Activated CD8-positive, alpha-beta memory T cell treated with anti-CD3 and anti-CD28 coated beads for 36 hours (primary cell): ENCODE results near the gene MSI2. TPM values are rescaled to one million over a fixed set of nuclear protein-coding genes. Genes with fewer than 3 reads are reported as not detected.

Experiments
- CTCF ChIA-PET: fragments of 350-600 bp; sonication (Branson Sonifier 250); formaldehyde crosslinking; loops from one replicate; lab custom pipeline; 2021; ENCODE audit warnings: antibody characterized with exemption; lab: Charles Lee
- POLR2A ChIA-PET: fragments of 350-600 bp; sonication (Branson Sonifier 250); formaldehyde crosslinking; loops from one replicate; lab custom pipeline; 2021; ENCODE audit warnings: antibody characterized with exemption; lab: Charles Lee
- total RNA-seq, 2 experiments: library from RNA; stranded (reverse); gene quantifications; one replicate each; pipeline ENCODE4 v1.2.3, GENCODE V29; 2021

The MSI2 gene
- total RNA-seq, 2 experiments from 2014 or later, result 56.5 to 59.6 TPM

DNA sequence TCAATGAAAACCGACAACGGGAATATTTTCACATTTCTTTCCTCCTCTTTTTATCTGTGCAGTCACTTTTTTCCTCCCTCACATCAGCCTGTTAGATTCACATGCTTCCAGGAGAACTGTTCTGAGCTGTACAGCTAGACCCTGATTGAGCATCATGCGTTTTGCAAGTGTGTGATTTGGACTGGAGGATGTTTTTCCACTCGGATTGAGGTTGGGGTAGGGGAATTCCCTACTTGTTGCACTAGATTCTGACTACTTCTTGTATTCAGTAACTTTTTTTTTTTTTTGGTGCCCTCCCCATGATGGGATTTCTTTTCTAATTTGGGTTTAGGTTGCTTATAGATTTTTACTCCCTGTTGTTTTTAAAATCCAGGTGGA is 4.8 kb downstream of the MSI2 start:
- ChIA-PET CTCF (interaction anchor here (0.7 to 1.1 kb wide), 2 partner anchors 18 to 179 kb away, joined by 3 to 4 read pairs; no protein-coding TSS in a partner anchor), POLR2A (no interaction called here)

DNA sequence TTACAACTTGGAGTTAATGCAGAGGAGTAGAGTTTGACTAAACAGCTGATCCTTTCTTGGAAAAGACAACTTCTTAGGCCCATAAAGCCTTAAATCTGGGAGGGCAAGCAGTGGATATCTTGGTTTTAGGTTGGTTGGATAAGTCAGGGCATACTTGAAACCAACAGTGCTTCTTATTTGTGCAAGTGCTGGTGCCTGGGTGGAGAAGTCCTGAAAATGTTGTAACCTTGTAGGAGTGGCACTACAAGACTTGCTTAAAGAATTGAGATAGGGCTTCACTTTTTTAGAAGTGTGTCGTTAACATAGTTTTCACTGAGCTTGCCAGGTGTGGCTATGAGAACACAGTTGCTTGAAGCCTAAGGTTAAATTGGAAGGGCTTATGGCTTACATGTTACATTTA is 6.2 kb downstream of the MSI2 start:
- ChIA-PET CTCF (interaction anchor here (1.2 kb wide), 1 partner anchor 19 kb away, joined by 3 read pairs; no protein-coding TSS in a partner anchor), POLR2A (no interaction called here)

DNA sequence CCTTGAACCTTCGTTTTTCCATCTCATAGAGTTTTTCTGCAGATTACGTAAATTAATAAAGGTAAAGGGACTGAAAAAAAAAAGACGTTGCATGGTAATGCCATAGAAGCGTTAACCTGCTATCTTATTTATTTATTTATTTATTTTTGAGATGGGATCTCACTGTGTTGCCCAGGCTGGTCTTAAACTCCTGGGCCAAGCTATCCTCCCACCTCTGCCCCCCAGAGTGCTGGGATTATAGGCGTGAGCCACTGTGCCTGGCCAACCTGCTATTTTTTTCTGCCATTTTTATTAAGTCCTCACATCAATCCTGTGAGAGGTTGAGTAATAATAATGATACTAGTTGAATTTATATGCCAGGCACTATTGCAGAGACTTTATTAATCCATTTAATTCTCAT is 7.9 kb downstream of the MSI2 start:
- ChIA-PET CTCF (no interaction called here), POLR2A (no interaction called here)

DNA sequence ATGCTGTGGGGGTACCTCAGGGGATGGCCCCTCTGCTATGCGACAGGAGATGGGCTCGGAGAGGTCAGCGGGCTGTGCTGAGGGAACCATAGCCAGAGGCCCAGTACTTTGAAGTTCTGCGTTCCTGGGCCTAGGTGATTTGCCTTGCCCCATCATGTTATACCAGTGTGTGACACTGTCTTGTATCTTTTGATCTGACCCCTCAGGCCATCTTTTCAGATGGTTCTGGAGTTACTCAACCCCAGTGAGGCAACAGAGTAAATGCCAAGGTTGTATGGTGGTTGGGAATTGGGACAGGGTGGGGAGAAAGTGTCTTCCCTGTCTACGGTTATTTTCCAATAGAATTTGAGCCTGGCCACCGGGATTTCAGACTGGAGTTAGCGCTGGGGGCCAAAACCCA is 8.5 kb downstream of the MSI2 start:
- ChIA-PET CTCF (no interaction called here), POLR2A (no interaction called here)

DNA sequence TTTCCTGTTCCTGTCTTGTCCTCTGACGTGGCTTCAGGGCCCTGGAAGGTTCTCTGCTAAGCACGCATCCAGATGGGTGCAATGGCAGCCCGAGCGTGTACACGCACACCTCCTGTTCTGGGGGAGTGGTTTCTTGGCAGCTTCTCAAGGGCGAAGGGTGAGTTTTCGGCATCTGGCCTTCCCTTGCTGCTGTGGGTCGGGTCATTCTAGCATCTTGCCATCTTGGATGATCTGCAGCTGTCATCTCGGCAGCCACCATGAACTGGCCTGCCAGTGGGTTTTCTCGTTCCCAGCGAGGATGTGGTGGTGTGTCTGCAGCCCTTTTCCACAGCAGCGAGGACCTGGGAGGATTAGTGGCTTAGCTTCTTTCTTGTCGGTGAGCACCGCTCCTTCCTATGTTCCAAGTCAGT is 10.6 kb downstream of the MSI2 start:
- CTCF ChIA-PET, result interaction anchor here (0.6 to 1.5 kb wide), 3 partner anchors 9 to 331 kb away, joined by 3 to 5 read pairs (median 3); no protein-coding TSS in a partner anchor
- POLR2A ChIA-PET, result no interaction called here

DNA sequence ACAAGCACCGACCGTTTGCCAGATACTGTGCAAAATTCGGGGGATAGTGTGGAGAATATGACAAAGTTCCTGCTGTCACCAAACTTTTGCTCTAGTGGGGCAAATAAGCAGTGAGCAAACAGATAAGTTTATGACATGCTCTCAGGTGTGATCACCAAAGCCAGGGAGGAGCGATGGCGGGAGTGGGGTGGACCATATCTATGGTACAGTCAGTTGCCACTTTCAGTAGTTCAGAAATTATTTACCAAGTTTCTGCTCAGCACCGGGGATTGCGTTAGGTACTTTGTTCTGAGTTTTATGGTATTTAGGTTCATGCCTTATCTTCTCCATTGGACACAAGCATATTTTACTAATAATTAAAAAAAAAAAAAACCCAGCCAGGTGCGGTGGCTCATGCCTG is 11.9 kb downstream of the MSI2 start:
- CTCF ChIA-PET, result interaction anchor here (1.5 kb wide), 1 partner anchor 25 kb away, joined by 5 read pairs; no protein-coding TSS in a partner anchor
- POLR2A ChIA-PET, result interaction anchor here (0.7 kb wide), 1 partner anchor 25 kb away, joined by 3 read pairs; no protein-coding TSS in a partner anchor

DNA sequence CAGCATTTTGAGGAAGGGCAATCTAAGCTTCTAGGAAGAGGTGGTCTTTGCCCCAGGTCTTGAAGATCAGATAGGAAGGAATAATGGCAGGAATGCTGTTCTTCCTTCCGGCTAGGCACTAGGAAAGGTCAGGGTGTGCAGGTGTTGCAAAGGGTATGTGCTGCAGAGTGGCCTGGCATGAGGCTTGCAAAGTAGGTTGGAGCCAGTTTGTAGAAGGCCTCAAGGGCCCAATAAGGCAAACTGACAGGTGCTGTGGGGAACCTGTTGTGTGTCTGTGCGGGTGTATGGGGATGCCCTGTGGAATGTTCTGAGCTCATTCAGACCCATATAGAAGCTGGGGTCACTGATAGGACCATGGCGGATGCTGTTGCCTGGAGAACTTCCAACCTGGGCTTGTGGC is 12.7 kb downstream of the MSI2 start:
- ChIA-PET CTCF (no interaction called here), POLR2A (interaction anchor here (0.7 kb wide), 1 partner anchor 26 kb away, joined by 3 read pairs; no protein-coding TSS in a partner anchor)

DNA sequence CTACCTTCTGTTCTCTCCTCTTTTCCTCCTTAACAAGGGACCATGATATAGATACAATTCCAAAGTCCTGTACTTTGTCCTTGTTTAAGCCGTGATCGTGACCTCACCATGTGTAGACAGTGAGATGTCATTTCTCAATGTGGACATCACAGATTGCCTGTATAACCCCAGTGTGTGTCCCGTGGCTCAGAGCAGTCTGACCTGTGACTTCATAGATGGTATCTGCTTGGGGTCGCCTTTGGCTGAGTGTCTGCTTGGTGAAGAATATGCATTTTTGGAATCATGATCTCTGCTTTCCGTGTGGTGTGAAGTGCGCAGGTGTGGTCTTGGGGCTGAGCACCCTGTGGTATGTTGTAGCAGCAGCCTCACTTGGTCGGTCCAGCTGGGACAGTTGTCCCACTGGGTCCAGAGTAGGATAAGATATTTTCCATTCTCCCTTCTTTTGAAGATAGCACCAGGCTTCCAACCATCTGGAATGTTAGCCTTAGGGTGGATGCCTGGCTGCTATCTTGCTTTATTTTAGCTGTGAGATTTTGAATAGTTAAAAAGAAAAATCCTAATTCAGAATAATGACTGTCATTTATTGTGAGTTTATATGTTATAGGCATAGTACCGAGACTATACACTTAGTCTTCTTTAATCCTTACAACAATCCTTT is 13.4 kb downstream of the MSI2 start:
- CTCF ChIA-PET, result no interaction called here
- POLR2A ChIA-PET, result no interaction called here

DNA sequence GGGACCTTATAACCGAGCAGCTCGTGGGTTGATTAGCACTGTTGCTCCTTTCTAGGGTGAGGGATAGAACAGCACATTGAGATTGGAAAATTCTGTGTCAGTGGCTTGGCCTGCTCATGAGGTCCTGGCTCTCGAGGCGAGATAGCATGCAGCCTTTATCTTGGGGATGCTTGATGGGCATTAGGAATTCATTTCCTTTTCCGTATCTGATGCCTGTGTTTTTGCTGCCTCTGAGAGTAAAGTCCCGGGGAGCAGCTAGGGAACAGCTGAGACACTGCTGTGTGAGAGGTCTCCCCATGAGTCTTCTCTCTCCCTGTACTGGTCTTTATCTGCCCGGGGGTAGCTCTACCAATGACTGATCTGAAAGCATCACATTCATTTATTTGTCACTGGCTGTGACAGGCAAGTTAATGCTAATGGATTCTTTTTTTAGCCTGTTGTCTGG is 14.5 kb downstream of the MSI2 start:
- ChIA-PET CTCF (interaction anchor here (0.6 kb wide), 1 partner anchor 512 kb away, joined by 3 read pairs; no protein-coding TSS in a partner anchor), POLR2A (no interaction called here)

DNA sequence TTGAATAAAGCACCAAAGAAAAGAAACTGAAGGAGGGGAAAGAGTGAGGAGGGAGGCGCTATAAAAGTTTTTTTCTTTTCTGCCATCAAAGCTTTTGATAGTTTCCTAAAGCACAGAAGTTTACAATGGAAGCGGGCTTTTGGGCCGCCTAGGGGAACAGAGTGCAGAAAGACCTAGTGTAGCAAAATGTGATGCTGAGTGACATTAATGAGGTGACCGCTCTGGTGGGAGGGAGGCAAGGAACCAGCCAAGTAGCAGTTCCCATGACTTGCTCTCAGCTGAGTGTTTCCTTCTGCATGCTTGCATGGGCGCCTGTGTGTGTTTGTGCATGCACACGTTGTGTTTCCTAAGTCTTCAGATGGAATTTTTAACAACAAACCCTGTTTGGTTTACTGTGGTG is 15.5 kb downstream of the MSI2 start:
- ChIA-PET POLR2A (interaction anchor here (0.6 kb wide), 1 partner anchor 12 kb away, joined by 5 read pairs; no protein-coding TSS in a partner anchor), CTCF (no interaction called here)

DNA sequence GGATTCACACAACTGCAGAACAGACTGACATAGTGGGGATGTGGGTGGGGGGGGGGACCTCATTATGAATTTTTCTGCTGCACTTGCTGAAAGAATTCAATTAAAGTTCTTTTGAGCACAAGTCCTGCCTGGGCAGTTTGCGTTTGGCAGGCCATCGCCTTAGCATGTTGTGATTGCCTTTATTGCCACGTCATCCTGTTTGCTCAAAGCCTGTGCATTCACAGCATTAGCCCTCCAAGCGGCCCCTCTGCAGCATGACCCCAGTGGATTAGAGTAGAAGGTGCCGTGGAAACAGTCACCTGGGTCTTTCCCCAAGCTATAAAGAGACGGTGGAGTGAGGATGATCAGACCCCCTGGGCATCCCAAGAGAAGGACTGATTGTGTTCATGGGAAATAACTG is 17.2 kb downstream of the MSI2 start:
- ChIA-PET POLR2A (no interaction called here), CTCF (no interaction called here)

DNA sequence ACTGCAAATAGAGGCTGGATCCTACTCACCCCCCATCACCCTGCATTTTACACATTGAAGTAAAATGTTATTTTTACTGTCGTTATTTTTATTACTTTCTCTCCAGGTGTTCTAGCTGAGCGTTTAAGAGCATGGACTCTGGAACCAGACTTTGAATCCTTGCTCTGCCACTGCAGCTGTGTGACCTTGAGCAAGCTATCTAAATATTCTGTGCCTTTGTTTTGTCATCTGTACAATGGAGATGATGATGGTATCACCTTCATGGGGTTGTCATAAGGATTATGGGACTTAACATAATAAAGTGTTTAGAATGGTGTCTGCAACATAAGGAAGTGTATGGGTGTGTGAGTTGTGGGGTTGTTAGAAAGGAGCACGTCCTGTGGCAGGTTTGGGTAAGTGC is 17.8 kb downstream of the MSI2 start:
- ChIA-PET POLR2A (no interaction called here), CTCF (no interaction called here)

DNA sequence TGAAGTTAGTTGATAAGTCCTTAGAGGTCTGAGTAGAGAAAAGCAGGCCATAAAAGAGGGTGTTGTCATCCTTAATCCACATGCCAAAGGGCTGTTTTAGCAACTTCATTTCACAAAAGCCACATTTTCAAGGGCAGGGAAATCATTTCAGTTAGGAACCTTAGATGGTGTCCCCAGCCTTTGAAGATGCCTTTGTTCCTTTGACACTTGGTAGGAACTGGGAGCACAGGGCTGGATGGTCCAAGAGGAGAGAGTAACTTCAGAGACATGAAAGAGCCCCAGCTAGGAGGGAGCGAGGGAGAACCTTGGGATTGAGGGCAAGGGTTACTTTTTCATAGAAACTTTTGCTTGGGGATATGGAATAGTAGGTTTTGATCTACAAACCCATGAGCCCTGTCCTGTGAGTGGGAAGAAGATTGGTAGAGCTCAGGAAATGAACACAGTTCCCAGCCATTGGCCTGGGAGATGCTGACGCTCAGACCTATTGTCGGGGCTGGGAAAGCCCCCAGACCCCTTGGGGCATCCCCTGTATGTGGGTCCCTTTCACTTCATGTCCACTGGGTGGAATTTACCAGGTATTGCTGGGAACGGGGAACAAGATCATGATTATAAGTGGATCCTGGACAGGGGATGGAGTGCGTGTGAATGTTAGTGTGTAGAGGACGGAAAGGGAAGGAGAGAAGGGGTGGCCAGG is 18.9 kb downstream of the MSI2 start:
- POLR2A ChIA-PET, result no interaction called here

DNA sequence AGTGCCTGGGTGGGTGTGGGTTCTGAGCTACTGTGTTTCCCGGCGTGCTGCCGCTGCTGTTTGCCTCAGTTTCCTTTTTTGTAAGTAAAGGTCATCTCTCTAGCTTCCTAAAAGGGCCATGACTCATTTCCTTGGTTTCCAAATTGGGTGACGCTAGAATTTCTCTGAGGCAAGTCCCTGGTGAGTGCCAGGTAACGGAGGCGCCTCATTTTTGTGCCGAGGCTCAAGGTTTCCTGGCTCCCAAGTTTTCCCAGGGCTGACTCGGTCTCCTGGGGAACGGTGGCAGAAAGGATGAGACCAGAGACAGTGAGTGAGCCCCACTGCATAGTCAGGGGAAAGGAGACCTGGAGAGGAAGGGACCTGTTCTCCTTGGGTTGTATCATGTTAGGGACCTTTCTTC is 20.3 kb downstream of the MSI2 start:
- CTCF ChIA-PET, result interaction anchor here (1.0 to 1.3 kb wide), 3 partner anchors 9 to 556 kb away, joined by 3 read pairs; no protein-coding TSS in a partner anchor
- POLR2A ChIA-PET, result no interaction called here

More for the DNA sequence above, 18.9 kb downstream of the MSI2 start:
- CTCF ChIA-PET, result no interaction called here

DNA sequence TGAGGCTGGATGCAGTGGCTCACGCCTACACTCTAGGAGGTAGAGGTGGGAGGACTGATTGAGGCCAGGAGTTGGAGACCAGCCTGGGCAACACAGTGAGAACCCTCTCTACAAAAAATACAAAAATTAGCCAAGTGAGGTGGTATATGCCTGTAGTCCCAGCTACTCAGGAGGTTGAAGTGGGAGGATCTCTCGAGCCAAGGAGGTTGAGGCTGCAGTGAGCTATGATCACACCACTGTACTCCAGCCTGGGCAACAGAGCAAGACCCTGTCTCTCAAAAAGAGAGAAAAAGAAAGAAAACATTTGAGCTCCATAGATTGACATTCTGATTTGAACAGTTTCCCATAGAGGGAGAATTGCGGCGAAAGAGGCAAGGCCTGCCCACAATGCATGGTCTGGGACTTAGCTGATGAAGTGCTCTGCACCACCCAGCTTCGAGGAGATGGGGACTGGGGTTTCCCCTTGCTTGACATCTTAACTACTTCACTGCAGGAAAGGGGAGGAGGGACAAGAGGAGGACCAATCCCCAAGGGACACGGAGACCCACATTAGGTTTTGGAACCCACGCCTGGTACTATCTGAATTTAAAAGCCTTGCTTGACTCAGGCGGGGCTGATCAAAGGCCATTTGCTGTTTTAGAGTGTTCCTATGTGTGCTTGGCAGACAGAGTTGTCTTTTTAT is 21.7 kb downstream of the MSI2 start:
- ChIA-PET CTCF (interaction anchor here (0.9 to 1.0 kb wide), 2 partner anchors 505 to 556 kb away, joined by 3 read pairs; no protein-coding TSS in a partner anchor), POLR2A (interaction anchor here (0.6 kb wide), 1 partner anchor 72 kb away, joined by 4 read pairs; no protein-coding TSS in a partner anchor)

DNA sequence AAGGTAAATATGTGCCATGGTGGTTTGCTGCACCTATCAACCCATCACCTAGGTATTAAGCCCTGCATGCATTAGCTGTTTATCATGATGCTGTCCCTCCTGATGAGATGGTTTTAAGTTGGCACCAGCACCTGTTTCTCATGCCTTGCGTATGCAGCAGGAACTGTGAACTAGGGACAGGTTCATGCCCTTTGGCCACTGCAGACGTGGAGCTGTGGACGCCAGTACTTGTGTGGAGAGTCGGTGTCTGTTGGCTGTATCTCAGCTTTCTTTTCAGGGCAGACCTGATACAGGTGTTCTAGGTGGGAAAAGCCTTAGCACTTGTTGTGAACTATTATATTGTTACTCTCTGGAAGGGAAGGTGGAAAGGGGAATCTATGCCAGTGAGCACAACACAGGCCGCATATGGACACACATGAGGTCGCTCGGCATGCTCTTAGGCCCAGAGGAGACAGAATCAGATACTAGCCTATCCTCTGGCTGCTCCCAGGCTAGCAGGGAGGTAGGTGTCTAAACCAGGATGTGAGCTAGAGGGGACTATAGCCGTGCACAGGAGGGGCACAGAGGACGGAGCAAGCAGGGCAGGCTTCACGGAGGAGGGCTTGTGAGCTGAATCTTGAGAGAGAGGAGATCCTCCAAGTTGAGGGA is 22.5 kb downstream of the MSI2 start:
- CTCF ChIA-PET, result interaction anchor here (0.9 kb wide), 1 partner anchor 555 kb away, joined by 3 read pairs; no protein-coding TSS in a partner anchor
- POLR2A ChIA-PET, result interaction anchor here (0.5 to 0.6 kb wide), 2 partner anchors 73 to 221 kb away, joined by 3 to 4 read pairs; no protein-coding TSS in a partner anchor

DNA sequence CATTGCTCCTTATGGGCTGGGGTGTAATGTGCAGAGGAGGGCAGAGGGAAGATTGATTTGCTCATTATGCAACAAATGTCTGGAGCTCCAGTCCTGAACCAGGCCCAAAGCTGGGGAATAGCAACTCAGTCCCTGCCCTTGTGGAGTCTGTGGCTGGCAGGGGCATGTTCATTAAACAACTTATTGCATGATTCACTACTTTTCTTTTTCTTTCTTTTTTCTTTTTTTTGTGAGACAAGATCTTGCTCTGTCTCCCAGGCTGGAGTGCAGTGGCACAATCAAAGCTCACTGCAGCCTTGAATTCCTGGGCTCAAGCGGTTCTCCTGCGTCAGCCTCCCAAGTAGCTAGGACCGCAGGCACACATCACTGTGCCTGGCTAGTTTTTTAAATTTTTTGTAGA is 23.1 kb downstream of the MSI2 start:
- ChIA-PET CTCF (interaction anchor here (0.6 to 0.9 kb wide), 2 partner anchors 247 to 554 kb away, joined by 3 read pairs; no protein-coding TSS in a partner anchor), POLR2A (no interaction called here)

DNA sequence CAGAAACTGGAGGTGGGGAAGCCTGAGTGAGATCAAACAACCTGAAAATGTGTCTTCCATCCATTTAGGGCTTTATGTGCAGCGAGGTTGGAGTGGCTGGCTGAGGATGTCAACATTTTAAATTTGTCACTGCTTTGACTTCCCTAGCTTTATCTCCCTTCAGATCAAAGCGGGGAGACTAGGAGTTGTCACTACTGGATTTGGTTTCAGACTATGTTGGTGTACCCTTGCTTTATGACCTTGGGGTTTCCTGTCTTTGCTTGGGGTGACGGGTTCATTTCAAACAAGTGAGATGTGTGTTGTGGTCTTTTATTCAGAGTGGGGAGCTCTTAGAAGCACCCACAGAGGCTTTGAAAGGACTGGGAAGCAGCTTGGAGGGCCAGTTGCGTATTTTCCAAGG is 25.6 kb downstream of the MSI2 start:
- POLR2A ChIA-PET, result no interaction called here
- CTCF ChIA-PET, result interaction anchor here (0.8 kb wide), 1 partner anchor 24 kb away, joined by 3 read pairs; no protein-coding TSS in a partner anchor

DNA sequence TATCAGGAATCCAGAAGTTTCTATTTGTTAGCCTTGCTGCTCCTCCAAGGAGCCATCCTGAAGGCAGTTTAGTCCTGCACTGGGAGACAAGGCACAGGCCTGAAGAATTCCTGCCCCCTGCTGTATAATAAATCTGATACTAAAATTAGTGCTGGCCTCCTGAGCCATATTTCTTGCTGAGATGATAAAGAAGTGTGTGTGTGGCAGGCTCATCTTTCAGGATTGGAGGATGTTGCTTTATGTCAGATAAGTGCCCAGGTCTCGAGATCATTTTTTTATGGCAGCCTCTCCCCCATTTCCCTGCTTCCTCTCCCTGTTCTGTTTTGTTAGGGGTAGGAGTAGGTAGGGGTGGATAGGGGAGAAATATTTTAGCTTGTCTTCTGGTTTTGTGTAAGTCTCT is 26.0 kb downstream of the MSI2 start:
- CTCF ChIA-PET, result no interaction called here
- POLR2A ChIA-PET, result interaction anchor here (0.6 kb wide), 1 partner anchor 524 kb away, joined by 5 read pairs; no protein-coding TSS in a partner anchor
